ENCODE results near the gene SLC38A11.

SLC38A11 gene

DNA sequence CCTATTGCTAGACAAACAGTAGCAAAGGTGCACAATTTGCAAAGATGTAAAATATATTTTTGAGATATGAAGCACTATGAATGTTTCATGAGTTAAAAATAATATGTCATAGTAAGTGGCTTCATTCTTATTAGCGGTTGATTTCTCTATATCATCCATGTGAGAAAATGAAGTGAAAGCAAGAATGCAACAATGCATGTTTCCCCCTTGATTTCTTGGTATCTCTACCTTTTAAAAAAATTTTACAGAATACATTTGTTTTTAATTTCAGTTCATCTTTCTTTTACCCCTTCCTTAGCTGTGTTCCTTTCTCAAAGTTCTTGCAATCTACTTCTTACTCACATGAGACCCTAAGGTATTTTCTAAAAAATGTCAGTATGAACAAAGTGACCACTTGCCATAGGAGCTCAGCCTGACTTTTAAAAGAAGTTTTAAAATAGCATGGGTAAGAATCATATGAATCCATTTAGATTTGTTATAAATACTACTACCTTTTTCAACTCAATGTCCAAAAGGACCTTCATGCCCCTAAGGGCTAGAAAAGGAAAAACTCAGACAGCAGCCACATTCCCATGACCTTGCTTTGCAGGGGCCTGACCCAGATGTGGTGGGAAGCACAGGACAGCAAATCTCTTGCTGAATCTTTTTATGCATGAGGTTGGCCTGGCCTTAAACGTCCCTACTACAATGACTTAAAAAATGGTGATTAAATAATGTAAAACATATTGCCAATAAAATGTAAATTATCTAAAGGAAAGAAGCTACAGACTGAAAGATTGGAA, 14.8 kb upstream of the SLC38A11 start:
- H4K20me1 ChIP-seq (ENCODE audit: insufficient read depth): no peaks in the 10 kb centered on the region
- no peaks in the 10 kb centered on the region for H3K79me2 ChIP-seq (ENCODE audit: insufficient read depth, low read depth)
- TF ChIP-seq, protein P1, sequence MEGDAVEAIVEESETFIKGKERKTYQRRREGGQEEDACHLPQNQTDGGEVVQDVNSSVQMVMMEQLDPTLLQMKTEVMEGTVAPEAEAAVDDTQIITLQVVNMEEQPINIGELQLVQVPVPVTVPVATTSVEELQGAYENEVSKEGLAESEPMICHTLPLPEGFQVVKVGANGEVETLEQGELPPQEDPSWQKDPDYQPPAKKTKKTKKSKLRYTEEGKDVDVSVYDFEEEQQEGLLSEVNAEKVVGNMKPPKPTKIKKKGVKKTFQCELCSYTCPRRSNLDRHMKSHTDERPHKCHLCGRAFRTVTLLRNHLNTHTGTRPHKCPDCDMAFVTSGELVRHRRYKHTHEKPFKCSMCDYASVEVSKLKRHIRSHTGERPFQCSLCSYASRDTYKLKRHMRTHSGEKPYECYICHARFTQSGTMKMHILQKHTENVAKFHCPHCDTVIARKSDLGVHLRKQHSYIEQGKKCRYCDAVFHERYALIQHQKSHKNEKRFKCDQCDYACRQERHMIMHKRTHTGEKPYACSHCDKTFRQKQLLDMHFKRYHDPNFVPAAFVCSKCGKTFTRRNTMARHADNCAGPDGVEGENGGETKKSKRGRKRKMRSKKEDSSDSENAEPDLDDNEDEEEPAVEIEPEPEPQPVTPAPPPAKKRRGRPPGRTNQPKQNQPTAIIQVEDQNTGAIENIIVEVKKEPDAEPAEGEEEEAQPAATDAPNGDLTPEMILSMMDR (conservative IDR thresholded peaks at IDR 0.05; ENCODE audit: low read depth, low read length): no peak
- no peak overlapping the region for H3K27ac ChIP-seq
- H3K4me1 ChIP-seq (ENCODE audit: low read depth, poor library complexity, severe bottlenecking): peaks cover 2% of the 10 kb centered on the region
- no peak overlapping the region for H3K4me3 ChIP-seq (IDR thresholded peaks at IDR 0.05; ENCODE audit: insufficient read depth, low read depth, low read length)
- no peak overlapping the region for H3K9ac ChIP-seq
- no peak overlapping the region for H2AFZ ChIP-seq (ENCODE audit: low read depth)
- no peaks in the 10 kb centered on the region for H3K27me3 ChIP-seq (ENCODE audit: insufficient read depth, low read depth)
- H3K36me3 ChIP-seq (ENCODE audit: insufficient read depth): no peaks in the 10 kb centered on the region
- no peak overlapping the region for H3K4me2 ChIP-seq

DNA sequence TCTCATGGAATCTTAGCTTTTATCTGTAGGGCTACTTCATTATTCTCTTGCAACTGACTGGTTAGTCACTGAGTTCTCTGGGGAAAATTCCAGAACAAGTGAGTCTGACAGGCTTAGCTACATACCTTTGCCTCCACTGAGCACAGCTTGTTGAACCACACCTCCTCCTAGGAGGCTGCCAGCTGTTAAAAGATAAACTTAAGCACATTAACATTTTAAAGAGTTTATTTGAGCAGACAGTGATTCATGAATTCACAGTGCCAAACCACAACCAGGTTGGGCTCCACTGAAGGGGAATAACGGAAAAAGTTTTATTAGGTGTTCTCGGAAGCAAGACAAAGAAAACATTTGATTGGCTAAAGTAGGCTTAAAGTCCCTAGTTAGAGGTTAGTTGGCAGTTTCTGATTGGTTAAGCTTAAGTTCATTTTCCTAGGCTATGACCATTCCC, 12.5 kb upstream of the SLC38A11 start:
- Histone ChIP-seq H3K27me3 (ENCODE audit: insufficient read depth, low read depth) (no peaks in the 10 kb centered on the region), H2AFZ (ENCODE audit: low read depth) (no peak overlapping the region), H3K36me3 (ENCODE audit: insufficient read depth) (no peaks in the 10 kb centered on the region), H4K20me1 (ENCODE audit: insufficient read depth) (no peaks in the 10 kb centered on the region), H3K9ac (no peak overlapping the region), H3K4me3 (IDR thresholded peaks at IDR 0.05; ENCODE audit: insufficient read depth, low read depth, low read length) (no peak overlapping the region), H3K27ac (no peak overlapping the region), H3K79me2 (ENCODE audit: insufficient read depth, low read depth) (no peaks in the 10 kb centered on the region), H3K4me1 (ENCODE audit: low read depth, poor library complexity, severe bottlenecking) (peaks cover 11% of the 10 kb centered on the region), H3K4me2 (no peak overlapping the region)
- TF ChIP-seq, protein P1 (conservative IDR thresholded peaks at IDR 0.05; ENCODE audit: low read depth, low read length): no peak

DNA sequence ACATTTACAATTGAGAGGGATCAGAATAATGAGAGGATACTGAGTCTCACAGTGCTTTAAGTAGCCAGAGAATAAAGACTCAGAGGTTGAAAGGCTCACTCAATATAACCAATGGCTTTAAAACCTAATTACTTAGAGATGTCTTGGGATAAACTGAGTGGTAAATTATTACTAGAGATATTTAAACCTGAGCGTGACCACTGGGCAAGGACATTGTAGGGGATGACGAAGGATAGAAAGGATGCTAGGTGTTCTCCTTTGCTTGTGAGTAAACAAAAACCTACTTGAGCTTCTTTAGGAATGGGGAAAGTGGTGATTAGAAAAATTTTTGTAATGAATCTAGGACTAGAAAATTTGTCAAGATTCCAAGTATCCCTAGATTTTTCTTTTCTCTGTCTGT, 12.0 kb upstream of the SLC38A11 start:
- Histone ChIP-seq H3K27me3 (ENCODE audit: insufficient read depth, low read depth) (no peaks in the 10 kb centered on the region), H3K36me3 (ENCODE audit: insufficient read depth) (no peaks in the 10 kb centered on the region), H2AFZ (ENCODE audit: low read depth) (no peak overlapping the region), H3K4me1 (ENCODE audit: low read depth, poor library complexity, severe bottlenecking) (peaks cover 11% of the 10 kb centered on the region), H4K20me1 (ENCODE audit: insufficient read depth) (no peaks in the 10 kb centered on the region), H3K79me2 (ENCODE audit: insufficient read depth, low read depth) (no peaks in the 10 kb centered on the region), H3K4me3 (IDR thresholded peaks at IDR 0.05; ENCODE audit: insufficient read depth, low read depth, low read length) (no peak overlapping the region), H3K4me2 (no peak overlapping the region), H3K27ac (no peak overlapping the region), H3K9ac (no peak overlapping the region)
- TF ChIP-seq, protein P1 (conservative IDR thresholded peaks at IDR 0.05; ENCODE audit: low read depth, low read length): no peak

DNA sequence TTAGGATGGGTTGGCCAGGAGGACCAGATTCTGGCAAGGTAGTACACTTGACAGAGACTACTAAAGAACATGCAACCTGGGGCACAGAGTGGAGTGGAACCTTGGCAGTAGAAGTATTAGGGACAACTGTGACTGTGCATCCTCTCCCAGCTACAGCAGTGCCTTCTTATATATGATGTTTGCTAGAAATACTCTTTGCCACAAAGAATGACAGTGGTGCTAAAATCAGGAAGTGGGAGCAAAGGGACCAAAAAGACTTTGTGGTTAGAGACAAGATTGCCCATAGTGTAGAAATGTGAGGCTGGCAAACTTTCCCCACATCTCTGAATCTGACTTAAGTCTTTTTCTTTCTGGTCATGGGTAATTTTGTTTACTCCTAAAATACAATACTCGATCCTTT, 9.4 kb upstream of the SLC38A11 start:
- Histone ChIP-seq H3K4me2 (no peak overlapping the region), H3K27ac (no peak overlapping the region), H3K4me1 (ENCODE audit: low read depth, poor library complexity, severe bottlenecking) (peaks cover 11% of the 10 kb centered on the region), H4K20me1 (ENCODE audit: insufficient read depth) (no peaks in the 10 kb centered on the region), H3K27me3 (ENCODE audit: insufficient read depth, low read depth) (no peaks in the 10 kb centered on the region), H3K36me3 (ENCODE audit: insufficient read depth) (no peaks in the 10 kb centered on the region), H3K4me3 (IDR thresholded peaks at IDR 0.05; ENCODE audit: insufficient read depth, low read depth, low read length) (no peak overlapping the region), H3K79me2 (ENCODE audit: insufficient read depth, low read depth) (no peaks in the 10 kb centered on the region), H3K9ac (no peak overlapping the region), H2AFZ (ENCODE audit: low read depth) (no peak overlapping the region)
- TF ChIP-seq, protein P1 (conservative IDR thresholded peaks at IDR 0.05; ENCODE audit: low read depth, low read length): no peak
